ENCODE results near the gene GNB1.

DNA sequence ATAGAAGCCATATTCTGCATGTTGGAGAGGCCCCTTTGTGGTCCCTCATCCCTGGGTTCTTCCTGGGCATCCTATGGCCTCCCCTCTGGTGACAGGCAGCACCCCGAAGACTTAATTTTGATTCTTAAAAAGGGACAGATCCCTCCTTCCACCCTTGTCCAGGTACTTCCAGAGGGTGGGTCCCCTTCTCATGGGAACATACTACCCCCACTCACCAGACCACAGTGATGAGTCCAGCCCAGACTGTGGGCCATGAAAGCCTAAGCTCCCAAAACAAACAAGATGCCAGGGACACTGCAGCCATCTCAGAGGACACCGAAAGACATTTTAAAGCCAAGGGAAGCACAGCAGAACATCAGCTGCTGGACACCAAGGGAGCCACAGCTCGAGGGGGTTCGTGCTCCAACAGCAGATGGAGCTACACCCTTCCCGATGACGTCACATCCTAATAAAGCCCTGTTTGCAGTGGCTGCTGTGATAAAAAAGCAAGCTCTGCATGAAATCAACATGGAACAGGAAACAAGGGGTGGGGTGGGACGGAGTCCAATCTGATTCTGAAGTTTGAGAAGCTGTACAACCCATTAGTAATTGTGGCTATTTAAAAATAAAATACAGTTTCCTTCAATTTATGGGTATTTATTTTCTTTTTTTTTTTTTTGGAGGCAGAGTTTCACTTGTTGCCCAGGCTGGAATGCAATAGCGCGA, 32.4 kb downstream of the GNB1 start:
- peak in 2 of 7 experiments; percentile 29 to 34 for TF ChIP-seq CTCF (IDR thresholded peaks at IDR 0.05)
- TF ChIP-seq POLR2AphosphoS5 (IDR thresholded peaks at IDR 0.05): peak in 2 of 3 donors; percentile 25 to 79
- TF ChIP-seq POLR2A (IDR thresholded peaks at IDR 0.05): no peak
- TF ChIP-seq EP300 (IDR thresholded peaks at IDR 0.05): no peak
